Prostate gland (tissue), 2 donors: ENCODE results near the gene MLX.

Experiments
- CTCF ChIP-seq, 4 experiments: fragments of 200-600 bp in 2 of 4; fragments of 450-650 bp in 2 of 4; sonication (generic) in 2 of 4; IDR thresholded peaks; 1 replicate in 3 of 4; 2 replicates in 1 of 4; pipeline ENCODE4 v1.5.1; 2016 to 2019; ENCODE audit warnings: antibody characterized with exemption in 4 of 4, mild to moderate bottlenecking in 2 of 4, moderate library complexity in 2 of 4
- POLR2AphosphoS5 ChIP-seq: sonication (generic); formaldehyde crosslinking; IDR thresholded peaks from one replicate; pipeline ENCODE4 v1.6.1; 2017; ENCODE audit warnings: antibody characterized with exemption

GRCh38 chr17:42536372-42537155 lies 30.3 kb upstream of the MLX start:
- TF ChIP-seq CTCF (IDR thresholded peaks at IDR 0.05) (peak in 1 of 4 experiments; percentile 4), POLR2AphosphoS5 (peak; percentile 50)
